Liver (tissue), 9 donors: ENCODE measurements around the gene ASAP2. TPM values are rescaled to one million over a fixed set of nuclear protein-coding genes. Genes with fewer than 3 reads are reported as not detected.
A peak's percentile ranks its signal among the peaks of the same experiment; 100 is the strongest.

Experiments used
- DNase-seq: peaks from one replicate; pipeline ENCODE4 v3.0.0-alpha.2; 2017; ENCODE audit warnings: low spot score
- H3K27ac ChIP-seq, 2 donors: one replicate each; pipeline ENCODE4 v1.7.0; 2013; ENCODE audit warnings: inconsistent platforms in 2 of 2, low read length in 2 of 2, control low read depth in 1 of 2, low read depth in 1 of 2, mild to moderate bottlenecking in 1 of 2
- H3K27me3 ChIP-seq, 4 donors: one replicate each; pipeline versions ENCODE4 v1.6.1 to v1.7.0; 2013; ENCODE audit warnings: low read length in 3 of 4, inconsistent platforms in 1 of 4, mild to moderate bottlenecking in 1 of 4, moderate library complexity in 1 of 4; ENCODE audit not compliant: control insufficient read depth in 4 of 4, insufficient read depth in 4 of 4
- H3K36me3 ChIP-seq, 4 donors: one replicate each; pipeline versions ENCODE4 v1.6.1 to v1.7.0; 2013; ENCODE audit warnings: low read length in 3 of 4, mild to moderate bottlenecking in 3 of 4, low read depth in 1 of 4, moderate library complexity in 1 of 4; ENCODE audit not compliant: control insufficient read depth in 4 of 4, insufficient read depth in 3 of 4
- H3K4me1 ChIP-seq, 4 donors: one replicate each; pipeline versions ENCODE4 v1.6.1 to v1.7.0; 2013; ENCODE audit warnings: low read length in 3 of 4, mild to moderate bottlenecking in 3 of 4, moderate library complexity in 1 of 4; ENCODE audit not compliant: control insufficient read depth in 4 of 4, insufficient read depth in 4 of 4
- H3K4me3 ChIP-seq, 3 donors: one replicate each; pipeline versions ENCODE4 v1.6.1 to v1.7.0; 2013; ENCODE audit warnings: low read length in 3 of 3, control low read depth in 1 of 3, low read depth in 1 of 3, mild to moderate bottlenecking in 1 of 3
- H3K9ac ChIP-seq, 2 donors: one replicate each; pipeline ENCODE4 v1.7.0; 2013; ENCODE audit warnings: low read length in 2 of 2, mild to moderate bottlenecking in 2 of 2, moderate library complexity in 2 of 2, control low read depth in 1 of 2, low read depth in 1 of 2
- H3K9me3 ChIP-seq, 4 donors: one replicate each; pipeline versions ENCODE4 v1.6.1 to v1.7.0; 2013; ENCODE audit warnings: low read length in 3 of 4; ENCODE audit not compliant: control insufficient read depth in 4 of 4
- EGR1 ChIP-seq, 2 donors: IDR thresholded peaks; 2 replicates each; pipeline ENCODE4 v1.6.1; 2016 to 2018; ENCODE audit warnings: antibody characterized with exemption in 2 of 2, low read depth in 2 of 2
- FOXA1 ChIP-seq: IDR thresholded peaks from 2 replicates; pipeline ENCODE4 v1.6.1; 2016; ENCODE audit warnings: antibody characterized with exemption
- FOXA2 ChIP-seq: IDR thresholded peaks from 2 replicates; pipeline ENCODE4 v1.6.1; 2016; ENCODE audit warnings: antibody characterized with exemption
- GABPA ChIP-seq, 2 donors: IDR thresholded peaks in 1 of 2; conservative IDR thresholded peaks in 1 of 2; 2 replicates each; pipeline ENCODE4 v1.6.1; 2016; ENCODE audit warnings: antibody characterized with exemption in 2 of 2, mild to moderate bottlenecking in 1 of 2, moderate library complexity in 1 of 2
- HNF4A ChIP-seq, 2 donors: conservative IDR thresholded peaks; 2 replicates each; pipeline ENCODE4 v1.6.1; 2016; ENCODE audit warnings: antibody characterized with exemption in 2 of 2, mild to moderate bottlenecking in 2 of 2
- HNF4G ChIP-seq: IDR thresholded peaks from 2 replicates; pipeline ENCODE4 v1.6.1; 2016; ENCODE audit warnings: antibody characterized with exemption
- JUND ChIP-seq, 2 donors: IDR thresholded peaks; 2 replicates each; pipeline ENCODE4 v1.6.1; 2016; ENCODE audit warnings: antibody characterized with exemption in 2 of 2
- NR2F2 ChIP-seq: IDR thresholded peaks from 2 replicates; pipeline ENCODE4 v1.6.1; 2016; ENCODE audit warnings: antibody characterized with exemption
- RAD21 ChIP-seq, 2 donors: IDR thresholded peaks; 2 replicates each; pipeline ENCODE4 v1.6.1; 2016; ENCODE audit warnings: antibody characterized with exemption in 2 of 2, mild to moderate bottlenecking in 2 of 2
- SP1 ChIP-seq: IDR thresholded peaks from 2 replicates; pipeline ENCODE4 v1.6.1; 2018; ENCODE audit warnings: antibody characterized with exemption, mild to moderate bottlenecking
- TAF1 ChIP-seq: conservative IDR thresholded peaks from 2 replicates; pipeline ENCODE4 v1.6.1; 2016; ENCODE audit warnings: antibody characterized with exemption, mild to moderate bottlenecking
- YY1 ChIP-seq: IDR thresholded peaks from 2 replicates; pipeline ENCODE4 v1.6.1; 2016; ENCODE audit warnings: antibody characterized with exemption, mild to moderate bottlenecking
- WGBS: extraction: QIAGEN DNeasy Blood & Tissue Kit; methylation state at CpG from one replicate; pipeline ENCODE4 v1.1.7; 2013; 5-methylcytosine and 5-hydroxymethylcytosine counted together
- polyA plus RNA-seq, 2 donors: library from polyadenylated mRNA; stranded (reverse) in 1 of 2; unstranded in 1 of 2; fragments of 200-250 nt in 1 of 2; fragments of >200 nt in 1 of 2; fragmentation: Nextera tagmentation in 1 of 2; extraction: Ambion mirVana in 1 of 2; gene quantifications; one replicate each; pipeline versions ENCODE4 v1.2.1 to v1.2.3, GENCODE V29; 2013 to 2015
- total RNA-seq, 2 donors: library from RNA; depleted of rRNA; stranded (reverse); fragments of >200 nt; gene quantifications; one replicate each; pipeline ENCODE4 v1.2.3, GENCODE V29; 2014
- TF ChIP-seq, protein P1 (sequence below): IDR thresholded peaks from 2 replicates; pipeline ENCODE4 v1.6.1; 2016; ENCODE audit warnings: antibody characterized with exemption
- TF ChIP-seq, protein P2 (sequence below): IDR thresholded peaks from 2 replicates; pipeline ENCODE4 v1.6.1; 2016; ENCODE audit warnings: antibody characterized with exemption
- TF ChIP-seq, protein P3 (sequence below): IDR thresholded peaks from 2 replicates; pipeline ENCODE4 v1.6.1; 2016; ENCODE audit warnings: antibody characterized with exemption
- TF ChIP-seq, protein P4 (sequence below): fragments of 150-350 bp; IDR thresholded peaks from 2 replicates; pipeline ENCODE4 v1.5.1; 2017; ENCODE audit warnings: improper control_type of control experiment, low read depth, low read length; ENCODE audit not compliant: missing input control
- donor health status: healthy.
- donor health status: healthy.
- donor health status: healthy.
- donor health status: healthy.
- donor health status: healthy.

ASAP2 gene
- total and polyA plus RNA-seq, 4 donors = 0.36 to 5.9 (median 2.6) TPM

DNA sequence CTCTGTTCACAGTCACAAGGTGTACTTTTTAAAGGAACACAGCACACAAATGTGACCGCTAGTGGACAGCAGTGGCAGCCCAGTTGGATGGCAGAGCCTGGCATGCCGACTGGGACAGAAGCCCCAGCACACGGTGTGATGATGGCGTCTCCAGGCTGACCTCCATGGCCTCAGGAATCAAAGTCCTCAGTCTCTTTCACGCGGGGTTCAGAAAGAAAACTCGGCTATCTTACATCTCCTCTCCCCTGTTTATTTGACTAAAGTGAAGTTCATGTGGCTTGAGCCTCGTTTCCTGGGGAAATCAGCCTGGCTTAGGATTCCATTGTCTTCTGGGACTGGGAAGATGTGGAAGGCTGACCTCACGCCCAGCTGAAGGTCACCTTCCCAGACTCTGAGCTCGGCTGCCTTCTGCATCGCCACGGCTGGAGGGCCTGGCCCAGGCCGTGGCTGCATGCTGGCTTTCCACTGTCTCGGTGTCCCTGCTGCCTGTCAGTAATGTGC is 56.1 kb downstream of the ASAP2 start:
- no peaks in the 10 kb centered on the region for H3K9me3 ChIP-seq
- TF ChIP-seq NR2F2 = peak; percentile 93
- TF ChIP-seq, protein P1, sequence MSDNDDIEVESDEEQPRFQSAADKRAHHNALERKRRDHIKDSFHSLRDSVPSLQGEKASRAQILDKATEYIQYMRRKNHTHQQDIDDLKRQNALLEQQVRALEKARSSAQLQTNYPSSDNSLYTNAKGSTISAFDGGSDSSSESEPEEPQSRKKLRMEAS = no peak
- peak in 1 of 2 donors; percentile 20 for TF ChIP-seq RAD21 (IDR thresholded peaks at IDR 0.05)
- no peak for DNase-seq
- no peak overlapping the region for H3K4me3 ChIP-seq
- no peaks in the 10 kb centered on the region for H3K27me3 ChIP-seq
- no peaks in the 10 kb centered on the region for H3K36me3 ChIP-seq
- H3K27ac ChIP-seq = peak overlapping the region; percentile 26 to 36
- H3K4me1 ChIP-seq = peaks cover 0 to 9% (median 1%) of the 10 kb centered on the region in 4 donors
- H3K9ac ChIP-seq = no peak overlapping the region
- 73% methylated on average over 14 of the region's 14 CpGs for WGBS

DNA sequence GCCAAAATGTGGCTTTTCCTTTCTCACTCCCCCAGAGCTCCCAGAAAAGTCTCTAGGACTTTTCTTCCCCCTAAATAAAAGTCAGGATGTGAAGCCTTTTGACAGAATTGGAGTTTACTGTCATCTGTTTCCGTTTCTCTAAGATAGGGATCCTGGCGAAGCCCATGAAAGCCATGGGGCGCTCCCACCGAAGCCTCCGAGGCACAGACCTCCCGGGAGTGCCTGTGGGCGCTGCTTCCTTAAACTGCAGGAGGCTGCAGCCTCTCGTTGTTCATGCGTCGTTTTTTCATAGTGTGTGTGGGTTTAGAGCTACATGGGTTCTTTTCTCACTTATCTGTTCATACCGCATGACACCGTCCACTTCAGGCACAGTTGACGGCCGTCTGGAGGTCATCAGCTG is 56.8 kb downstream of the ASAP2 start:
- Histone ChIP-seq H3K27ac (peak overlapping the region; percentile 26 to 36), H3K9me3 (no peaks in the 10 kb centered on the region), H3K36me3 (no peaks in the 10 kb centered on the region), H3K9ac (no peak overlapping the region), H3K27me3 (no peaks in the 10 kb centered on the region), H3K4me3 (no peak overlapping the region), H3K4me1 (peaks cover 0 to 9% (median 1%) of the 10 kb centered on the region in 4 donors)
- 62% methylated on average over 14 of the region's 14 CpGs for WGBS
- TF ChIP-seq SP1 = no peak
- TF ChIP-seq TAF1 = no peak
- TF ChIP-seq, protein P2, sequence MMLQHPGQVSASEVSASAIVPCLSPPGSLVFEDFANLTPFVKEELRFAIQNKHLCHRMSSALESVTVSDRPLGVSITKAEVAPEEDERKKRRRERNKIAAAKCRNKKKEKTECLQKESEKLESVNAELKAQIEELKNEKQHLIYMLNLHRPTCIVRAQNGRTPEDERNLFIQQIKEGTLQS = no peak
- no peak for TF ChIP-seq HNF4G
- TF ChIP-seq FOXA2 = no peak
- DNase-seq = no peak

DNA sequence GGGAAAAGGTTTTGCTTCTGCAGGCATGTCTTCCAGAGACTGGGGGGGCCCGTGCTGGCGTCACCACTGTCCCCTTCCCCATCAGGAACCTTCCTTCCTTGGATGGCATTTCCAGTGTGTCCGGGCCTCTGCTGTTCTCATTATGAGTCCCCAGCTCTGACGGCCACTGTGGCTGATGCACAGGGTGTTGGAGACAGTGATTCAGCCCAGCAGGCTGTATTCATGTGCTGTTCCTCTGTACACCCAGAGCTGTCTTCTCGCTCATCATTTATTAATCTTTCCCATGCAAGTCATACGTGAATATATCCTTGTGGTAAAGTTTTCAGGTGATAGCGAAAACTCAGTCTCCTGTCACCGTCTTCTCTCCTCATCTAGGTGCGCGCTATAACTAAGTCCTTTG is 57.7 kb downstream of the ASAP2 start:
- Histone ChIP-seq H3K27ac (no peak overlapping the region), H3K9me3 (no peaks in the 10 kb centered on the region)

DNA sequence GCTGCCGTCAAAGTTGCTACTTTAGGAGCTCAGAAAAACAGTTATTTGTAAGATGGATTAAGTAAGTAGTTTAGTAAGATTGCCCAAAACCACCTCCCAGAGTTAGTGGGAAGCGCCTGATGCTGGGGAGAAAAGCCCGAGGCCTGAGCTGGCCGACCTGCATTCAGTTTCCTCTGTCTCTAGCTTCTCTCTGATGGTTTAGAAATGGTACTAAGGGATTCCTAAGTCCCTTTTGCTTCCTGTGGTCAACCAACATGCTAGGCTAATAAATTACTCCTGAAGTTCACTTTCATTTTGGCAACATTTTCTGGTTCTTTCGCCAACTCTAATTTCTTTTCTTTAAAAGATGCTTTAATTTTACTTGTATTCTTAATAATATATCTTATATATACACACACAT is 60.1 kb downstream of the ASAP2 start:
- no peaks in the 10 kb centered on the region for H3K27me3 ChIP-seq
- 89% methylated on average over 5 of the region's 5 CpGs for WGBS
- TF ChIP-seq, protein P2 = no peak
- TF ChIP-seq YY1 = no peak
- no peak for TF ChIP-seq GABPA (IDR thresholded peaks at IDR 0.05 in 1 of 2, conservative IDR thresholded peaks at IDR 0.05 in 1 of 2)
- TF ChIP-seq NR2F2 = no peak
- TF ChIP-seq TAF1 = no peak
- TF ChIP-seq, protein P1 = no peak
- TF ChIP-seq EGR1 (IDR thresholded peaks at IDR 0.05; ENCODE audit: low read depth in 2 of 2) = no peak
- no peak for TF ChIP-seq FOXA2
- no peak for TF ChIP-seq SP1
- TF ChIP-seq, protein P3, sequence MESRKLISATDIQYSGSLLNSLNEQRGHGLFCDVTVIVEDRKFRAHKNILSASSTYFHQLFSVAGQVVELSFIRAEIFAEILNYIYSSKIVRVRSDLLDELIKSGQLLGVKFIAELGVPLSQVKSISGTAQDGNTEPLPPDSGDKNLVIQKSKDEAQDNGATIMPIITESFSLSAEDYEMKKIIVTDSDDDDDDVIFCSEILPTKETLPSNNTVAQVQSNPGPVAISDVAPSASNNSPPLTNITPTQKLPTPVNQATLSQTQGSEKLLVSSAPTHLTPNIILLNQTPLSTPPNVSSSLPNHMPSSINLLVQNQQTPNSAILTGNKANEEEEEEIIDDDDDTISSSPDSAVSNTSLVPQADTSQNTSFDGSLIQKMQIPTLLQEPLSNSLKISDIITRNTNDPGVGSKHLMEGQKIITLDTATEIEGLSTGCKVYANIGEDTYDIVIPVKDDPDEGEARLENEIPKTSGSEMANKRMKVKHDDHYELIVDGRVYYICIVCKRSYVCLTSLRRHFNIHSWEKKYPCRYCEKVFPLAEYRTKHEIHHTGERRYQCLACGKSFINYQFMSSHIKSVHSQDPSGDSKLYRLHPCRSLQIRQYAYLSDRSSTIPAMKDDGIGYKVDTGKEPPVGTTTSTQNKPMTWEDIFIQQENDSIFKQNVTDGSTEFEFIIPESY = no peak

More for the DNA sequence above, 57.7 kb downstream of the ASAP2 start:
- DNase-seq = no peak
- Histone ChIP-seq H3K4me1 (peaks cover 0 to 9% (median 0%) of the 10 kb centered on the region in 4 donors), H3K4me3 (no peak overlapping the region), H3K9ac (no peak overlapping the region), H3K27me3 (no peaks in the 10 kb centered on the region), H3K36me3 (no peaks in the 10 kb centered on the region)
- TF ChIP-seq FOXA1 (no peak), HNF4A (conservative IDR thresholded peaks at IDR 0.05) (no peak), RAD21 (IDR thresholded peaks at IDR 0.05) (no peak), JUND (IDR thresholded peaks at IDR 0.05) (no peak)
- TF ChIP-seq, protein P4, sequence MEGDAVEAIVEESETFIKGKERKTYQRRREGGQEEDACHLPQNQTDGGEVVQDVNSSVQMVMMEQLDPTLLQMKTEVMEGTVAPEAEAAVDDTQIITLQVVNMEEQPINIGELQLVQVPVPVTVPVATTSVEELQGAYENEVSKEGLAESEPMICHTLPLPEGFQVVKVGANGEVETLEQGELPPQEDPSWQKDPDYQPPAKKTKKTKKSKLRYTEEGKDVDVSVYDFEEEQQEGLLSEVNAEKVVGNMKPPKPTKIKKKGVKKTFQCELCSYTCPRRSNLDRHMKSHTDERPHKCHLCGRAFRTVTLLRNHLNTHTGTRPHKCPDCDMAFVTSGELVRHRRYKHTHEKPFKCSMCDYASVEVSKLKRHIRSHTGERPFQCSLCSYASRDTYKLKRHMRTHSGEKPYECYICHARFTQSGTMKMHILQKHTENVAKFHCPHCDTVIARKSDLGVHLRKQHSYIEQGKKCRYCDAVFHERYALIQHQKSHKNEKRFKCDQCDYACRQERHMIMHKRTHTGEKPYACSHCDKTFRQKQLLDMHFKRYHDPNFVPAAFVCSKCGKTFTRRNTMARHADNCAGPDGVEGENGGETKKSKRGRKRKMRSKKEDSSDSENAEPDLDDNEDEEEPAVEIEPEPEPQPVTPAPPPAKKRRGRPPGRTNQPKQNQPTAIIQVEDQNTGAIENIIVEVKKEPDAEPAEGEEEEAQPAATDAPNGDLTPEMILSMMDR = no peak
- WGBS = 83% methylated on average over 10 of the region's 10 CpGs

More for the DNA sequence above, 60.1 kb downstream of the ASAP2 start:
- no peaks in the 10 kb centered on the region for H3K4me1 ChIP-seq
- DNase-seq = no peak
- H3K4me3 ChIP-seq = no peak overlapping the region
- H3K9me3 ChIP-seq = no peaks in the 10 kb centered on the region
- no peak overlapping the region for H3K27ac ChIP-seq
- H3K9ac ChIP-seq = no peak overlapping the region
- H3K36me3 ChIP-seq = no peaks in the 10 kb centered on the region
